ENCODE measurements around the gene SEC23B.
"Not testable (repeated sequence)": the region's sequence is repeated elsewhere in the genome, so short reads cannot be mapped to it uniquely, and the experiment has no call there.

Gene SEC23B

GRCh38 chr20:18506744-18507143 lies 996 bp upstream of the SEC23B start:
- peaks cover 48% of the 10 kb centered on the region for H3K4me1 Mint-ChIP-seq (ENCODE audit: low read depth)
- H3K27ac Mint-ChIP-seq: peak overlapping the region; percentile 99
- H3K9me3 Mint-ChIP-seq: no peaks in the 10 kb centered on the region
- H3K36me3 Mint-ChIP-seq (ENCODE audit: low read depth): peaks cover 29% of the 10 kb centered on the region
- peak overlapping the region; percentile 100 for H3K4me3 Mint-ChIP-seq
- peaks cover 8% of the 10 kb centered on the region for H3K27me3 Mint-ChIP-seq

- H3K27ac Mint-ChIP-seq: no peak overlapping the region
- peaks cover 49% of the 10 kb centered on the region for H3K36me3 Mint-ChIP-seq (ENCODE audit: low read depth)
These were observed 3.8 kb downstream of the SEC23B start for GRCh38 chr20:18511571-18511970.

GRCh38 chr20:18513208-18513607 lies 5.5 kb downstream of the SEC23B start:
- peaks cover 46% of the 10 kb centered on the region for H3K4me1 Mint-ChIP-seq (ENCODE audit: low read depth)

More at GRCh38 chr20:18511571-18511970, 3.8 kb downstream of the SEC23B start:
- peaks cover 57% of the 10 kb centered on the region for H3K4me1 Mint-ChIP-seq (ENCODE audit: low read depth)
- H3K4me3 Mint-ChIP-seq: no peak overlapping the region
- no peaks in the 10 kb centered on the region for H3K9me3 Mint-ChIP-seq
- no peaks in the 10 kb centered on the region for H3K27me3 Mint-ChIP-seq

DNA sequence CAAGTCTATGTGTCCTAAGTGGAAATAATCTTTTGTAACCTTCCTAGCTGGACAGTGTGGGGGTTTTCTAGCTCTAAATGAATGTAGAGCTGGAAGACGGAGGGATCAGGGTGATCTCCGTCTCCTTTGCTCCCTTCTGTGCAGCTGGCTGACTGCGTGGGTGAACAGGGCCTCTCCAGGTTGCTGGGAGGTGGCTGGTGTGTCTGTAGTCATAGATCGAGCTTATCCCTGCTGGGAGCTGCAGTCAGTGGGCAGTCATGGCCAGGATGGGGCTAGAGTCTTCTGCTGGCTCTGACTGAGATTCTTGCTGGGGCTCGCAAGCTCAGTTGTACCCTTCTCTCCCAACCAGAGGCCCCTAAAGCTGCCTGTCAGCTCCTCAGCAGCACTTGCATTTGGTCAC lies 6.4 kb downstream of the SEC23B start:
- no peaks in the 10 kb centered on the region for H3K9me3 Mint-ChIP-seq
- H3K27ac Mint-ChIP-seq: no peak overlapping the region
- H3K27me3 Mint-ChIP-seq: no peaks in the 10 kb centered on the region
- peaks cover 37% of the 10 kb centered on the region for H3K4me1 Mint-ChIP-seq (ENCODE audit: low read depth)
- H3K36me3 Mint-ChIP-seq (ENCODE audit: low read depth): peaks cover 44% of the 10 kb centered on the region
- no peak overlapping the region for H3K4me3 Mint-ChIP-seq

More at GRCh38 chr20:18513208-18513607, 5.5 kb downstream of the SEC23B start:
- Mint-ChIP-seq H3K9me3 (no peaks in the 10 kb centered on the region), H3K4me3 (no peak overlapping the region), H3K36me3 (ENCODE audit: low read depth) (peaks cover 49% of the 10 kb centered on the region), H3K27me3 (no peaks in the 10 kb centered on the region), H3K27ac (no peak overlapping the region)

DNA sequence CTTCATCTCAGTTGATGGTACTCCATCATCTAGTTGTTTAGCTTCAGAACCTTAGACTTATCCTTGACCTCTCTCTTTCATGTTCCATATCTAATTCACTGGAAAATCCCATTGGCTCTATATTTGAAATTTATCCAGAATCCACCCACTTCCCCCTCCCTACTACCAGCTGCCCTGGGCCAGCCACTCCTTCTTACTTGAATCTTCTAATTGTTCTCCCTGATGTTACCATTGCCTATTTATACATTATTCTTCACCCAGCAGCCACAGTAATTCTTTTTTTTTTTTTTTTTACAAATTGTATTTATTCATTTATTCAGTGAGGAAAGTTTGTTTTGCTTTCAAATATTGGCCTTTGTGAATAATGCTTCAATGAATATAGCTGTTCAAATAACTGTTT lies 8.2 kb downstream of the SEC23B start:
- Mint-ChIP-seq H3K27ac (no peak overlapping the region), H3K4me1 (ENCODE audit: low read depth) (peaks cover 21% of the 10 kb centered on the region), H3K27me3 (no peaks in the 10 kb centered on the region), H3K4me3 (no peak overlapping the region), H3K9me3 (no peaks in the 10 kb centered on the region), H3K36me3 (ENCODE audit: low read depth) (peaks cover 27% of the 10 kb centered on the region)

DNA sequence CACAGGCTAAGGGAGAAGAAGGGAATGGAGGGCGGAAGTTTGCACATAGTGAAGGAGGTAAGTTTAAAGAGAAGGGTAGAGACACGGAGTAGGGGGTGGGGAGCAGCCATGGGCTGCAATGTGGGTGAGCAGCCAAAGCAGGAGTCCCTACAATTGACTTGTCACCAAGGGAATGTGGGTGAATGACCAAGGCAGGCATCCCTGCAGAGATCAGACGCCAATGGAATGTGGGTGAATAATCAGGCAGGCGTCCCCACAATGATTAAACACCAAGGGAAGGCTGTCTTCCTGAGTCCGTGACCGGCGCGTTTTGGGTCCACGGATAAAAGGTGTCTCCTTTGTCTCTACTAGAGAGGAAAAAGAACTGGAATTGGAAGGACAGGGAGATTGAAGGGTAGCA lies 14.3 kb downstream of the SEC23B start:
- H3K27me3 Mint-ChIP-seq; H3K4me1 Mint-ChIP-seq (ENCODE audit: low read depth); H3K4me3 Mint-ChIP-seq; H3K9me3 Mint-ChIP-seq; H3K27ac Mint-ChIP-seq: not testable (repeated sequence)
- H3K36me3 Mint-ChIP-seq (ENCODE audit: low read depth): peaks cover 30% of the 10 kb centered on the region

DNA sequence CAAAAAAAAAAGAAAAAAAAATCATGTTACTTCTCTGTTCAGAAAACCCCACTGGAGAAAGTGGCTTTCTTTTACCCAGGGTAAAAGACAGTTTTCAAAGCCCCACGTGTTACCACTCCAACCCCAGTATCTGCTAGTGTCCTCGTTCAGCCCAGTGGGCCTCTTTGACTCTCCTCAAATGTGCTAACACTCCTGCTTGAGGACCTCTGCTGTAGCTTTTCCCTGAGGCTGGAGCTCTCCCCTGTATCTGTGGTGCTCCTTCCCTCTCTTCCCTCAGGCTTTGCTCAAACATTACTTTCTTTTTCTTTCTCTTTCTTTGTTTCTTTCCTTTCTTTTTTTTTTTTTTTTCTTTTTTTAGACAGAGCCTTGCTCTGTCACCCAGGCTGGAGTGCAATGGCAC lies 15.3 kb downstream of the SEC23B start:
- Mint-ChIP-seq H3K27ac (no peak overlapping the region), H3K36me3 (ENCODE audit: low read depth) (peaks cover 37% of the 10 kb centered on the region), H3K27me3 (no peaks in the 10 kb centered on the region), H3K9me3 (no peaks in the 10 kb centered on the region), H3K4me1 (ENCODE audit: low read depth) (no peaks in the 10 kb centered on the region), H3K4me3 (no peak overlapping the region)

- Mint-ChIP-seq H3K9me3 (no peaks in the 10 kb centered on the region), H3K36me3 (ENCODE audit: low read depth) (peaks cover 53% of the 10 kb centered on the region), H3K27ac (no peak overlapping the region), H3K27me3 (no peaks in the 10 kb centered on the region), H3K4me1 (ENCODE audit: low read depth) (no peaks in the 10 kb centered on the region), H3K4me3 (no peak overlapping the region)
These were observed 16.9 kb downstream of the SEC23B start for GRCh38 chr20:18524646-18525045.

DNA sequence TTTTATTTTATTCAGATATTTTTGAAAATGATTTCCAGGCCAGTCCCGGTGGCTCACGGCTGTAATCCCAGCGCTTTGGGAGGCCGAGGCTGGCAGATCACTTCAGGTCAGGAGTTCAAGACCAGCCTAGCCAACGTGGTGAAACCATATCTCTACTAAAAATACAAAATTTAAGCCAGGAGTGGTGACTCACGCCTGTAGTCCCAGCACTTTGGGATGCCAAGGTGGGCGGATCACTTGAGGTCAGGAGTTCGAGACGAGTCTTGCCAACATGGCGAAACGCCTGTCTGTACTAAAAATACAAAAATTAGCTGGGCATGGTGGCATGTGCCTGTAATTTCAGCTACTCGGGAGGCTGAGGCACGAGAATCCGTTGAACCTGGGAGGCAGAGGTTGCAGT lies 19.0 kb downstream of the SEC23B start:
- H3K27ac Mint-ChIP-seq; H3K4me3 Mint-ChIP-seq; H3K4me1 Mint-ChIP-seq (ENCODE audit: low read depth); H3K27me3 Mint-ChIP-seq; H3K9me3 Mint-ChIP-seq: not testable (repeated sequence)
- H3K36me3 Mint-ChIP-seq (ENCODE audit: low read depth): peaks cover 67% of the 10 kb centered on the region

DNA sequence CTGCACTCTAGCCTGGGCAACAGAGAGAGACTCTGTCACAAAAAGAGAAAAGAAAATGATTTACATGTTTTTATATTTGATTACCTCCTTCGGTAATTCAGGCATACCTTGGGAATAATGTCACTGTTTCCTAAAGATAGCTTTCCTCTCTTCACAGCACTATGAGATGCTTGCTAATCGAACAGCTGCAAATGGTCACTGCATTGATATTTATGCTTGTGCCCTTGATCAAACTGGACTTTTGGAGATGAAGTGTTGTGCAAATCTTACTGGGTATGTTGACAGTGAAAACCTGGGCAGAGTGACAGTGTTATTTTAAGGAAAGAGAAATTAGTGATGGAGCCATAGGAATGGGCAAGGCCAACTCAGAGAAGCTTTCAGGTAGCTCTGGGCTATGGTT lies 19.6 kb downstream of the SEC23B start:
- H3K27ac Mint-ChIP-seq: no peak overlapping the region
- H3K4me1 Mint-ChIP-seq (ENCODE audit: low read depth): no peaks in the 10 kb centered on the region
- no peaks in the 10 kb centered on the region for H3K9me3 Mint-ChIP-seq
- no peak overlapping the region for H3K4me3 Mint-ChIP-seq
- H3K36me3 Mint-ChIP-seq (ENCODE audit: low read depth): peaks cover 73% of the 10 kb centered on the region
- H3K27me3 Mint-ChIP-seq: no peaks in the 10 kb centered on the region

DNA sequence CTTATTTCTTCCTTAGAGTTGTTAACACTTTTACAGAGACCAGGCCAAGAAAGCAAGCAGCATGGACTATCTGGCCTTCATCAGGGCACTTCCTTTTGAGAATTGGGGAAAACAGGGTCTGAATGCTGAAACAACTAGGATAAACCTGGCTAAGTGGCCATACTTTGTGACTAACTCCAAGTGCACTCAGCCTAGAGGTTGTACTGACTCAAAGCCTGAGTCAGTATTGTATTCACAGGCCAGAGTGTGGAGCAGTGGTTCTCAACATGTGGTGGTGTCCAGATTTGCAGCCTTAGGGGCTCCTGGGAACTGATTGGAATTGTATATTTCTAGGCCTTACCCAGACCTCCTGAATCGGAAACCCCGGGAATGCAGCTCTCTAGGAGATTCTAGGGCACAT lies 20.1 kb downstream of the SEC23B start:
- H3K4me1 Mint-ChIP-seq (ENCODE audit: low read depth): no peaks in the 10 kb centered on the region
- no peaks in the 10 kb centered on the region for H3K9me3 Mint-ChIP-seq
- H3K27ac Mint-ChIP-seq: no peak overlapping the region
- H3K36me3 Mint-ChIP-seq (ENCODE audit: low read depth): peaks cover 78% of the 10 kb centered on the region
- no peak overlapping the region for H3K4me3 Mint-ChIP-seq
- H3K27me3 Mint-ChIP-seq: no peaks in the 10 kb centered on the region

DNA sequence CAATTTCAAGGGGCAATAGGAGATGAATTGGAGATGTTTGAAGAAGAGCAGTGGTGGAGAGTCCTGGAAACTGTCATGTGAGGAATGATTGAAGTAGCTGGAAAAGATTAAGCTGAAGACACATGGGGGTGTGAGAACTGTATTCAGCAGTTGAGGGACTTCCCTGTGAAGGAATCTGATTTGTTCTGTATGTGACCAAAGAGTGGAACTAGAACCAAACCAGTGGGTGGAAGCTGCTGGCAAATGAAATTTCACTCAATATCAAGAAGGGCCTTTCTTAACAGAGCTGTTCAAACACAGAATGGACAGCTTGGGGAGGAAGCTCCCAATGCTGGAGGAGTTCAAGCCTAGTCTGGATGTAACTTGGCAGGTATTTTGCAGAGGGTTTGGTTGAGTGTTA lies 21.3 kb downstream of the SEC23B start:
- no peaks in the 10 kb centered on the region for H3K27me3 Mint-ChIP-seq
- H3K36me3 Mint-ChIP-seq (ENCODE audit: low read depth): peaks cover 87% of the 10 kb centered on the region
- H3K9me3 Mint-ChIP-seq: no peaks in the 10 kb centered on the region
- no peak overlapping the region for H3K27ac Mint-ChIP-seq
- H3K4me3 Mint-ChIP-seq: no peak overlapping the region
- H3K4me1 Mint-ChIP-seq (ENCODE audit: low read depth): no peaks in the 10 kb centered on the region

DNA sequence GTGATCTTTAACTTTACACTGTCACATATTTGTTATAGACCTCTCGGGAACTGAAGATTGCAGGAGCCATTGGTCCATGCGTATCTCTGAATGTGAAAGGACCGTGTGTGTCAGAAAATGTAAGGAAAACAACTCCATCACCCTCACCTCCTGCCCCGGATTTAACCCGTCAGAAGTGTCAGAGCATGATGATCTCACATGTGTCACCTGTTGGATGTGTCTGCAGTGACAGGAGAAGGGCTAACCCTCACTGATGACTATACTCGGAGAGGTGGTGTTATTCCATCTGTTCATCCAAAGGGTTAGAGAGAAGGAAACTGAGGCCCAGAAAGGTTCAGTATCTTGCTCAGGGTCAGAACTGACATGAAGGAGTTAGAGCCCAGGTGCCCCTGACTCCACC lies 24.9 kb downstream of the SEC23B start:
- Mint-ChIP-seq H3K36me3 (ENCODE audit: low read depth) (peaks cover 87% of the 10 kb centered on the region), H3K27me3 (no peaks in the 10 kb centered on the region), H3K9me3 (no peaks in the 10 kb centered on the region), H3K4me1 (ENCODE audit: low read depth) (no peaks in the 10 kb centered on the region), H3K27ac (no peak overlapping the region), H3K4me3 (no peak overlapping the region)

DNA sequence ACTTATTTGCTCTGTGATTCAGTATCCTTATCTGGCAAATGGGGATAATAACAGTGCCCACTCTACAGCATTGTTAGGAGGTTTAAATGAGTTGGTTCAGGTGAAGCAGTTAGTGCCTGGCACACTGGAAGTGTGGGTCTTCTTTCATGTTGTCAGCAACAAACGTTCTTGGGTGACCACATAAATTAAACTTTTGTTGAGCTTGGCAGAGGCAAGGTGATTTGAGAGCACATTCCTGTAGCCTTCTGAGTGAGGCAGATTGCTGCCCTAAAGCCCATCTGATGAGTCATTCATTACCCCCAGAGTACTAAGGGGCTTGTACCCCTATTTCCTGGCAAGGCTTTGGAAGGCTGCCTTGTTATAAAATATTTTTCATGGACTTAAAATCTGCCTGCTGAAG lies 25.8 kb downstream of the SEC23B start:
- no peak overlapping the region for H3K4me3 Mint-ChIP-seq
- peaks cover 84% of the 10 kb centered on the region for H3K36me3 Mint-ChIP-seq (ENCODE audit: low read depth)
- no peak overlapping the region for H3K27ac Mint-ChIP-seq

GRCh38 chr20:18533978-18534644 lies 26.4 kb downstream of the SEC23B start:
- Mint-ChIP-seq H3K27me3 (no peaks in the 10 kb centered on the region), H3K27ac (no peak overlapping the region), H3K9me3 (no peaks in the 10 kb centered on the region), H3K36me3 (ENCODE audit: low read depth) (peaks cover 78% of the 10 kb centered on the region), H3K4me1 (ENCODE audit: low read depth) (no peaks in the 10 kb centered on the region), H3K4me3 (no peak overlapping the region)

More for the DNA sequence above, 25.8 kb downstream of the SEC23B start:
- no peaks in the 10 kb centered on the region for H3K4me1 Mint-ChIP-seq (ENCODE audit: low read depth)
- H3K9me3 Mint-ChIP-seq: no peaks in the 10 kb centered on the region
- H3K27me3 Mint-ChIP-seq: no peaks in the 10 kb centered on the region

- peaks cover 75% of the 10 kb centered on the region for H3K36me3 Mint-ChIP-seq (ENCODE audit: low read depth)
- no peaks in the 10 kb centered on the region for H3K4me1 Mint-ChIP-seq (ENCODE audit: low read depth)
- H3K9me3 Mint-ChIP-seq: no peaks in the 10 kb centered on the region
- H3K4me3 Mint-ChIP-seq: no peak overlapping the region
- H3K27ac Mint-ChIP-seq: no peak overlapping the region
- H3K27me3 Mint-ChIP-seq: no peaks in the 10 kb centered on the region
These were observed 29.9 kb downstream of the SEC23B start for GRCh38 chr20:18537651-18538050.
